GM08714 (cell line): ENCODE results near the gene SYT5.
"Not testable (repeated sequence)": the region's sequence is repeated elsewhere in the genome, so short reads cannot be mapped to it uniquely, and the experiment has no call there.

Experiments used
- H3K4me3 ChIP-seq: fragments of 200-500 bp; sonication (Bioruptor generic); 2 replicates; pipeline ENCODE4 v1.5.1; 2014; ENCODE audit warnings: mild to moderate bottlenecking, low read length, inconsistent platforms
- ZNF274 ChIP-seq: IDR thresholded peaks from 2 replicates; pipeline ENCODE4 v1.6.1; 2012; ENCODE audit warnings: mild to moderate bottlenecking, low read depth, low read length

The SYT5 gene

GRCh38 chr19:55166530-55167268 lies 13.4 kb downstream of the SYT5 start, which contains the start of gene DNAAF3:
Gene DNAAF3 (minus strand): TSS chr19:55166613. CDS start chr19:55166413, 200 bp downstream.
- no peak for TF ChIP-seq ZNF274
- peak within 1 kb of the TSS; percentile 20 for H3K4me3 ChIP-seq

- H3K4me3 ChIP-seq: 0 out of 2 replicates have a peak overlapping the region, but pooled peaks have one; percentile 12
- TF ChIP-seq ZNF274: no peak
Measured at GRCh38 chr19:55165952-55166529, 14.0 kb downstream of the SYT5 start.

- no peak overlapping the region for H3K4me3 ChIP-seq
- TF ChIP-seq ZNF274: no peak
Measured at GRCh38 chr19:55161571-55162322, 18.3 kb downstream of the SYT5 start.

- TF ChIP-seq ZNF274: no peak
- H3K4me3 ChIP-seq: no peak overlapping the region
Measured at GRCh38 chr19:55160986-55161365, 19.1 kb downstream of the SYT5 start.

- H3K4me3 ChIP-seq: no peak overlapping the region
- TF ChIP-seq ZNF274: no peak
Measured at GRCh38 chr19:55160128-55160985, 19.7 kb downstream of the SYT5 start.

GRCh38 chr19:55158848-55159749 lies 21.0 kb downstream of the SYT5 start:
- no peak overlapping the region for H3K4me3 ChIP-seq
- TF ChIP-seq ZNF274: no peak

- no peak for TF ChIP-seq ZNF274
- no peak overlapping the region for H3K4me3 ChIP-seq
Measured at GRCh38 chr19:55158423-55158822, 21.7 kb downstream of the SYT5 start.

- H3K4me3 ChIP-seq: no peak within 1 kb of the TSS
- no peak for TF ChIP-seq ZNF274
Measured at GRCh38 chr19:55157064-55157908, 22.8 kb downstream of the SYT5 start, which contains the start of gene TNNI3. Gene TNNI3 (minus strand): TSS chr19:55157732. CDS start chr19:55157589, 143 bp downstream.

GRCh38 chr19:55156202-55157063 lies 23.7 kb downstream of the SYT5 start:
- H3K4me3 ChIP-seq: no peak overlapping the region
- no peak for TF ChIP-seq ZNF274

- H3K4me3 ChIP-seq: not testable (repeated sequence)
Measured at GRCh38 chr19:55155784-55156183, 24.3 kb downstream of the SYT5 start.

- no peak for TF ChIP-seq ZNF274
Measured at GRCh38 chr19:55153652-55154264, 26.3 kb downstream of the SYT5 start.

More at GRCh38 chr19:55153652-55154264, 26.3 kb downstream of the SYT5 start:
- H3K4me3 ChIP-seq: no peak overlapping the region
